GM13977 (cell line): ENCODE measurements around the gene RIMS4.

Experiments used
- DNase-seq: peaks from one replicate; pipeline ENCODE4 v3.0.0; 2012; ENCODE audit warnings: low spot score
- CTCF ChIP-seq: IDR thresholded peaks from 2 replicates; pipeline ENCODE4 v1.5.1; 2012; ENCODE audit warnings: mild to moderate bottlenecking, control low read depth; ENCODE audit not compliant: insufficient read depth; ENCODE audit errors: extremely low read depth, missing control alignments
- in situ Hi-C: fragments of 300-500 bp; cut with MboI; formaldehyde crosslinking; loops from one replicate; pipeline ENCODE4 v1.12.0; 2022; ENCODE audit warnings: low sequenced_read_pairs, low pct_unique_long_range_greater_than_20kb, mixed read lengths, inconsistent platforms; ENCODE audit not compliant: unreplicated experiment

The RIMS4 gene

GRCh38 chr20:44790638-44791393, 19.5 kb downstream of the RIMS4 start:
- in situ Hi-C loops = no loop called here
- no peak for DNase-seq

DNA sequence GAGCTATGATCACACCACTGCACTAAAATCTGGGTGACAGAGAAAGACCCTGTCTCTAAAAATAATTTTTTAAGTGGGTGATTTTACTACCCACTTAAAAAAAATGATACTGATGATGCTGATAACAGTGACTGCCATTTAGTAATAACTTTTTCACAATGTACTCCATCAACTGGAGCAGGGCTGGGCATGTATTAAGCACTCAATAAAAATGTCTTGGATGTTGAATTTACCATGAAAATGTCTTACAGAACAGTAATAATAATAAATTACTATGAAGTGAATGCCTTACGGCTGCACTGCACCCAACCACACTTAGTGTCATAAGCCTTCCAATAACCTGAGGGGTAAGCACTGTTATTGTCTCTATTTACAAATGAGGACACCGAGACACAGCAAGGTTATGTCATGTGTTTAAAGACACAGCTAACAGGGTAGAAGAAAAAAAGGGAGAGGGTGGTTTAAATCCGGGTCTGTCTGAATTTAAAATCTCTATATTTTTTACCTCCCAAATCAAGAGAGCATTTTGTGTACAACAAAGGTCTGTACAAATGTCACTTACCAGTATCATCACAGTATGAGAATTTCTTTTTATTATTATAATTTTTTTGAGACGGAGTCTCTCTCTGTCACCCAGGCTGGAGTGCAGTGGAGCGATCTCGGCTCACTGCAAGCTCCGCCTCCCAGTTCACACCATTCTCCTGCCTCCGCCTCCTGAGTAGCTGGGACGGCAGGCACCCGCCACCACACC, 21.5 kb downstream of the RIMS4 start:
- TF ChIP-seq CTCF = no peak
- DNase-seq = no peak
- in situ Hi-C loops = no loop called here

More at GRCh38 chr20:44790638-44791393, 19.5 kb downstream of the RIMS4 start:
- no peak for TF ChIP-seq CTCF

- no peak for DNase-seq
- no peak for TF ChIP-seq CTCF
- in situ Hi-C loops = no loop called here
Observed at GRCh38 chr20:44787299-44787698, 23.0 kb downstream of the RIMS4 start.

DNA sequence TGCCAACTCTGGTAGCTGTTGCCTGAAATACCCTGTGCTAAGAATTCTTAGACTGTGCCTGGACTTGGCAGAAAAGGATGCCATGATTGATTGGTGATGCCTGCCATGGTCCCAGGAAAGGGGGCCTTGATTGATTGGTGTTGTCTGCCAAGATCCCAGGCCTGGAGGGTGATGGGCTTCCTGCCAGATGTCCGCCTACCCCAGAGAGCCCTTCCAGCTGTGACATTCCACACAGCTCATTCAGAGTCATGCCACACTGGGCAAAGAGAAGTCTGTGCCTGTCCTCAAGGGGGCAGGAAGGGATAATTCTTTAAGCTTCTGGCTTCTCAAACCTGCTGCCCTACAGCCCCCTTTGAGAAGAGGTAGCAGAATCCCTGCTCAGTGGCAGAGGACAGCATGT, 24.6 kb downstream of the RIMS4 start:
- in situ Hi-C loops = no loop called here
- no peak for DNase-seq
- no peak for TF ChIP-seq CTCF

DNA sequence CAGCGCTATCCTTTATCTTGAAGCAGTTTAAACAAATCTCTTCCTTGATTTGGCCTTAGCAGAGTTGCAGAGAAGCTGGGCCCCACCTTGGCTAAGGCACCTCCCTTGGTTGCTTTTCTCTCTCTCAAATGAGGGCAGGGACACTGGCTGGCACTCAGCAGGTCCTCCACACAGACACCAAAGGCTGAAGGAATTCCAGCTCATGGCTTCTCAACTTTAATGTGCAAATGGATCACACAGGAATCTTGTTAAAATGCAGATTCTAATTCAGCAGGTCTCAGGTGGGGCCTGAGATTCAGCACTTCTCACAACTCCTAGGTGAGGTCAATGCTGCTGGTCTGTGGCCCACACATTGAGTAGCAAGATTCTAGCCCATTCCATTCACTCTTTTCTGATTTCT, 25.7 kb downstream of the RIMS4 start:
- no peak for TF ChIP-seq CTCF
- in situ Hi-C loops = no loop called here
- no peak for DNase-seq

DNA sequence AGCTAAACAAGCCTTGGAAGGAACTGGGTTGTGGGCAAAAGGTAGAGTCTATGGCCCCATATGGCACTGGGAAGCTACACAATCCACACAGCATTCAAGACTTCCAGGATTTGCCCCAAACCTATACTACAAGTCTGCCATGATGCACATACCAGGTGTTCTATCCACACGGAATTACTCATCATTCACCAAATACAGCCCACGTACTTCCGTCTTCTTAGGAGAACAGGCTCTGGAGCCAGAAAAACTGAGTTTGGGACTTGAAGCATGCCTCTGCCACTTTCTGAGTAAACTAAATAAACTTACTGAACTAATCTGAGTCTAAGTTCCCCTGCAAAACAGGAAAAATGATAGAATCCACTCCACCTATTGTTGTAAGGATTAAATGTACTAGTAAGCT, 28.6 kb downstream of the RIMS4 start:
- DNase-seq = no peak
- in situ Hi-C loops = no loop called here
- no peak for TF ChIP-seq CTCF
